HG03064 (cell line): ENCODE data around the gene PPP2R2C.

Source experiments
- ATAC-seq: cut with Tn5 transposase; IDR thresholded peaks from one replicate; pipeline ENCODE4 v1.9.1; 2021; ENCODE audit warnings: low read depth; ENCODE audit not compliant: unreplicated experiment

Gene PPP2R2C

DNA sequence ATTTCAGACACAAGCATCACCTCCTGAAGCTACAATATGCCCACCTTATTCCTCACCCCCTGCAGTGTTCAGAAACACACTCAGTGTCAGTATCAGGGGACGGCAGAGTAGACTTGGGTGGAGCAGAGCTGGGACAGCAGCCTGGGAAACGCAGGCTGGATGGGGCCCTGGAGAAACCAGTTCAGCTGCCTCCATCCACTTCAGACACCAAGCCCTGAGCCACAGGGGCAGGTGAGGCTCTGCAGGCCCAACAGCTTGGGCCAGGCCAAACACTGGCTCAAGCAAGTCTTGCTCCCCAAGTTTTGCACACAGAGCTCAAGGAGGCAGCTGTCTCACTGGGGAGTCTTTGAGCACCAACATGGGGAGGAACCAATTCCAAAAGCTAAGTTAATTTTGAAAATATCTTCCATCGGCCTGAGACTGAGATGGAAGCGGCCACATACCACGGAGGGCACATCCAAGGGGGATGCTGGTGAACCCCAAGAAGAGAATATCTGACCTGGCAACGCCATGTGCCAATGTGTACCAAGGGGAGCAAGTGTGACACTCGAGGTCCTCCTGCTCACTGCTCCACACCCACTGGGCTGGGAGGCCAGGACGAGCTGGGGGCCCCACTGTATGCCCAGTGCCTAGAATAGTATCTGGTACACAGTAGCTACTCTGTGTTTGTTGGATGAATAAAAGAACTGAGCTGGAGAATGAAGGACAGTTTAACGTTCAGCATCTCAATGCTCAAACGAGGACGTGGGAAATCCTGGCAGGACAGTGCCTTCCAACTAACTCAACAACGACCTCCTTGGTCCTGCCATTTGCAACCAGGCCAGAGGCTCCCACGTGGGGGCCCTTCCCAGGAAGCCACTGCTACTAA, 45.6 kb downstream of the PPP2R2C start:
- no peak for ATAC-seq

DNA sequence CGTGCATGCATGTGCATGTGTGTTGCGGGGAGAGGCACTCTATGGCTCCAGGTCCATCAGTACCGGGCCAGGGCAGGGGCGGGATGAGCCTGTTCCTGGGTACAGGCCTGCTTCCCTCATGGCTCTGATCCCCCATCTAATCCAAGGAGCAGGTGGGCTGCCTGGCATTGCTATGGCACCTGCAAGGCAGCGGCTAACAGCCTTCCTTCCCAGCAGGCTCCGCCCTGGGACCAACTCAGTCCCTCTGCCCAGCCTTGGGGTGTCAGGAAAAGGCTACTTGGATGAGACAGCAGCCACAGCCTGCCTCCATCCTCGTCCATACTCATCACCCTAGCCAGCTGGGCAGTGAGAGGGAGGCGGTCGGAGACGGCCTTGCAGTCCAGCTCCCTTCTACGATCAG, 46.5 kb downstream of the PPP2R2C start:
- no peak for ATAC-seq

DNA sequence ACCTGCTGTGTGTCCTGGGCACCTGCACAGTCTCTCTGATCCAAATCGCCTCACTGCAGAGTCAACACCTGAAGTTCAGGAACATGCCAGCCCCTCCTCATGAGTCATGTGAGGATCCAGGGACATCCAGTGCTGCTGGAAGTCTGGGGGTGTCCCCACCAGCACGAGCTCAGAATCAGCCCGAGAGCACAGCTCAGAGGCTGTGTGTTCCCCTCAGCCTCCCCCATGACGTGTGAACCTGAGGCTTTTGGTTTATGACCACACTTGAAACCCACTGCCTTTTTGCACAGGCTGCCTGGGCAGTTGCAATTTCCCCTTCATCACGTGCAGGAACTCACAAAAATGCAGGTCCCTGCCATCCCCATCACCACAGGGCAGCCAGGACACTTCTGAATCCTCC, 47.1 kb downstream of the PPP2R2C start:
- no peak for ATAC-seq

DNA sequence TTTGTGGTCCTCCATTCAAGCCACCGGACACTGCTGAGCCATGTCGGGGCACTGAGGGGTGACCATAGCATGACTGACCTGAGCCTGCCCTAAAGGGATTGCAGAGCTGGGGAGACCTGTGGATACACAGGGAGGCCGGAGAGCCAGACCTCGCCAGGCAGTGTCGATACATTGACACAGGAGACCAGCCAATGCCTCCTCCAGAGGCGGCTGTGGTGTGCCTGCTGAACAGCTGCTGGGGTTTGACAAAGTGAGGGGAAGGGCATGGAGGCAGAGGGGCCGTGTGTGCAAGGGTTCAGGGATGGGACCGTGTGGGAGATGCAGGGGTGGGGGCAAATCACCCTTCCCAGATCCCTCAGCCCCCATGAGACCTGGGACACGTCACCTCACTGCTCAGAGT, 48.0 kb downstream of the PPP2R2C start:
- ATAC-seq, result no peak

DNA sequence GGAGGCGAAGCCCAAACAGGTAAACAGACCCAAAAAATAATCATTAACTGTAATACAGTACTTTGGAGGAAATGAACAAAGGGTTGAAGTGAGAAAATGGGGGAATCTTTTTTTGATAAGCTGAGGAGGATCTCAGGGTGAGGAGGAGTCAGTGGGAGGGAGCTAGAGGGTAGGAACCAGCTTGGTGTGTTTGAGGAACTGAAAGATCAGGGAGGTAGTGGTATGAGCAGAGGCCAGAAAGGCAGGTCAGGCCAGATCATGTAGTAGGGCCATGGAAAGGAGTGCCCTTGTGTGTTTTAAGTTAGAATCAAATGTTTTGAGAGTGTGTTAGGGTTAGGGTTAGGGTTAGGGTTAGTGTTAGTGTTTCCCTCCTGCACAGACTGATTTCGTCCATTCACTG, 48.8 kb downstream of the PPP2R2C start:
- ATAC-seq, result peak; percentile 83

DNA sequence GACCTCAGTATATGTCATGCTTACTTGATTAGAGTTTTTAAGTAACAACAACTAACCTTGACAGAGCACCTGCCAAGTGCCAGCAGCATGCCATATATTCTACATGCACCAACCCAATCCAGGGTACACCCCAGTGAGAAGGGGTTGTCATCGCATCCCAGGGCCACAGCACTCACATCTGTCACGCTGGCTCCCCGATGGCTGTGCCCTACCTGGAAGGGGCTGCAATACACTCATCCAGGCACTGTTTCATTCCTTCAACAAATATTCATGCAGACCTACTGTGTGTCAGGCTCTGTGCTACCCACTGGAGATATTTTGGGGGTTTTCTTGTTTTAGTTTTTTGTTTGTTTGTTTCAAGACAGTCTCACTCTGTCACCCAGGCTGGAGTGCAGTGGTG, 49.5 kb downstream of the PPP2R2C start:
- ATAC-seq, result no peak

DNA sequence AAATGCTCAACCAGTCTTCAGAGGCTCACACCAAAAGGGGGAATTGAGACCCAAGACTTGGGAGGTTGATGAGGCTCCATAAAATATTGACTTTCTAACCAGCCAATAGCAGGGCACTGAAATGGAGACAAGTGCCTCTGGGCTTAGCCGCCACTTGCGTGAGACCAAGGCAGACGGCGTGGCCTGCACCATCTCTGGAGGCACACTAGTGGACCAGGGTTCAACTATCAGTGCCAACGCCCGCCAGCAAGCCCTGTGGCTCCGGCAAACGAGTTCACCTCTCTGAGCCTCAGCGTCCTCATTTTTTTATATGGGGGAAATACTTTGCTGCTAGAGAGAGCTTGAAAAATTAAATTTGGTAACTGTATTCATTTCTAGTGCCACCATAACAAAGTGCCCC, 50.3 kb downstream of the PPP2R2C start:
- ATAC-seq, result no peak

DNA sequence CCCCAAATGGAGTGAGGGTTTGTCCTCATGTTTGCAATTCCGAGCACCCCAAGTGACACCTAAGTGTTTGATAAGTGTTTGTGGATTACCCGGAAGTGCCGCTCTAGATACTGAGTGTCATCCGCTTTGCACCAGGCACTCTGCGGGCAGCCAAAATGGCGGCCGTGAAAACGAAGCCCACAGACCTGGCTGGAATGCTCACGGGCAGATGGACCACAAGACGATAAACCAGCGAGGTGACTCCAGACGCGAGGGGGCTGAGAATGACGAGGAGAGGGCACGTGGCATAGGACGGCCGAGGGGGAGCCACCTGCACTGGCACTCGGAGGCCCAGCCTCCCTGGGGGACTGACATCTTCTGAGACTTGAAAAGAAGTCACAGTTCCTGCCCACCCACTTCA, 51.0 kb downstream of the PPP2R2C start:
- ATAC-seq, result no peak

DNA sequence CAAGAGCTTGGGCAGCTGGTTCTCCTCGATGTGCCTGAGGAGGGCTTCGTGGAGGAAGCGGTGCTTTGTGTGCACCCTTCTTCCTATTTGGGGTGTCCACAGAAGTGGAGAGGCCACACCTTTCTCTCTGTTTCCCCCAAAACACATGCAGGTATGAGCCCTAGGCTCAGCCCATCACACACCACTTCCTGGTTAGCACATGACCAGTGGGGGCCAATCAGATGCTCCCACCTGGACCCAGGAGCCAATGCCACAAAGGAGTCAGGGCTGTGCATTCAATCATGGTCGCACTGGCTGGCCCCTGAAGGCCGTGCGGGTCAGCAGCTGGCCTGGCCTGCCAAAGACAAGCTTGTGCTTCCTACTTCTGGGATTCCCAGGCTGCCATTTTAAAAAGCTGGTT, 51.4 kb downstream of the PPP2R2C start:
- ATAC-seq, result no peak

DNA sequence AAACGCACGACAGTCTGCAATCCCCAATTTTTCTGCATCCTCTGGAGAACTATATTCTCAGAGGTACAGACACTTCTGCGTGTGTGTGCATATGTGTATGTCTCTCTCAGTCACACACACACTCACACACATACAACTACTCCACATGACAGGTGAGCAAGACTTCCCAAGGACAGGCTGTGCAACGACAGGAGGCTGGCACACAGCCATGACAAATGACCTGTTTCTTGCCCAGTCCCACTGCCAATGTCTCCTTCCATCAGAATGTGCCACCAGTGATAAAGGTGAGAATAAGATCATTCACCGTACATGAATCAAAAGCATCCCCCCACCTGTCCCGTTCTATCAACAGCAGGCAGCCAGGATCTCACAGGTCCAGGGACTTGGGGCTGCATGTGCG, 52.4 kb downstream of the PPP2R2C start:
- ATAC-seq, result no peak

DNA sequence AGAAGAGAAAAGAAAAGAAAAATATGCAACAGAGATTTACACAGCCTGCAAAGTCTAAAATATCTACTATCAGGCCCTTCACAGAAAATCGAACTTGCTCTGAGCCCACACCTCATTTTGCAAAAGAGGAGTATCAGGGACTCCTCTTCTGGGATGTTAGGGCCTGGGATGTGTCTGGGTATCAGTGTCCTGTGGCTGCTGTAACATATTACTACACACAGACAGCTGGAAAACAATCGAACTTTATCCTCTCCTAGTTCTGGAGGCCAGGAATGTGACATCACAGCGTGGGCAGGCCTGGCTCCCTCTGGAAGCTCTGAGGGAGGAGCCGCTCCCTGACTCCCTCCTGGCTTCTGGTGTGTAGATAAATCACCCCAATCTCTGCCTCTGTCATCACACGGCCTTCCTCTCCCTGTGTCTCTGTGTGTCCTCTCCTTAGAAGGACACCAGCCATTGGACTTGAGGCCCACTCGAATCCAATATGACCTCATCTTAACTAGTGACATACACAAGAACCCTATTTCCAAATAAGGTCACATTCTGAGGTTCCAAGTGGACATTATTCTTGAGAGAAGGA, 52.9 kb downstream of the PPP2R2C start:
- ATAC-seq, result no peak

DNA sequence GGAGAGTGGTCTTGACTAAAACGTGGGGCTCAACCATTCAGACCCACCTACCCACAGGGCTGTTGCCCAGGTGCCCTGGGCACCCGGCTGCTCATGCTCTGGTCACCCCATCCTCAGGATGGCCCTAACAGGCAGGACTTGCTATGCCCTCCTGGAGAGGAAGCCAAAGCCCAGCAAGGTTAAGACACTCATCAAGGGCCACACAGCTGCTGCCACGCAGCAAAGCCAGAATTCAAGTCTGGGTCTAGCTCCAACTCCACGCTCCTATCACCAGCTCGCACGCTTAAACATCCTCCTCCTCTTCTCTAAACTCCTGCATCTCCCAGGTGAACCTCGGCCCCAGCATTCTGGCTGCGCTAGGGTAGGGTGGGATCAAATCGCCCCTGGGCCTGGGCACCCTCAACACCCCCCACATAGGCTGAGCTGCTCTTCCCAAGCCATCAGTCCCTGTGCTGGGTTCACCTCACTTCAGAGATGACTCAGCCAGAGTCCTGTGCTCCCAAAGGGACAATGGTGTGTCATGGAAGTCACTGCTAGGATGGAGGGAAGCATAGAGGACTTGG, 54.1 kb downstream of the PPP2R2C start:
- no peak for ATAC-seq

DNA sequence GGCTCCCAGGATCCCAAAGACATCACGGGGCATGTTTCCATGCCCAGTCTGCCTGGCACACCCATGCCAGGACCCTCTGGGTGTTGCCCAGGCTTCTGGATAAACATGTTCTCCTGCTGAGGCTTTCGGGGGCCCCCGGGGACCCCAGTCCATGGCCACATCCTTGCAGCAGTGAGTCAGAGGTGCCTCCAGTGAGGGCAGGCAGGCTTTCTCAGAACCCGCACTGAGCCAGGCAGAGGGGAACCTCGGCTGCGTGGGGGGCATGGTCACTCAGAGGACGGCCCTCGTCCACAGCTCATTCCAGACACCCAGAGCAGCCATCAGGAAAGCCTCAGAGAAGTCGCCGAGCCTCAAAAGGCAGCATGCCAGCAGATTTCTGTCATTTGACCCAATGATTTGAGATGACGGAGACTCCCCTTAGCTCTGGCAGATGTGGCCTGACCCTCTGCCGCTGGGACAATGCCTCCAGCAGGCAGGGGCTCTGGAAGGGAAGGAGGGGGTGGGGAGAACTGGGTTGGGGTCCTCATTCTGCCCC, 54.8 kb downstream of the PPP2R2C start:
- no peak for ATAC-seq

DNA sequence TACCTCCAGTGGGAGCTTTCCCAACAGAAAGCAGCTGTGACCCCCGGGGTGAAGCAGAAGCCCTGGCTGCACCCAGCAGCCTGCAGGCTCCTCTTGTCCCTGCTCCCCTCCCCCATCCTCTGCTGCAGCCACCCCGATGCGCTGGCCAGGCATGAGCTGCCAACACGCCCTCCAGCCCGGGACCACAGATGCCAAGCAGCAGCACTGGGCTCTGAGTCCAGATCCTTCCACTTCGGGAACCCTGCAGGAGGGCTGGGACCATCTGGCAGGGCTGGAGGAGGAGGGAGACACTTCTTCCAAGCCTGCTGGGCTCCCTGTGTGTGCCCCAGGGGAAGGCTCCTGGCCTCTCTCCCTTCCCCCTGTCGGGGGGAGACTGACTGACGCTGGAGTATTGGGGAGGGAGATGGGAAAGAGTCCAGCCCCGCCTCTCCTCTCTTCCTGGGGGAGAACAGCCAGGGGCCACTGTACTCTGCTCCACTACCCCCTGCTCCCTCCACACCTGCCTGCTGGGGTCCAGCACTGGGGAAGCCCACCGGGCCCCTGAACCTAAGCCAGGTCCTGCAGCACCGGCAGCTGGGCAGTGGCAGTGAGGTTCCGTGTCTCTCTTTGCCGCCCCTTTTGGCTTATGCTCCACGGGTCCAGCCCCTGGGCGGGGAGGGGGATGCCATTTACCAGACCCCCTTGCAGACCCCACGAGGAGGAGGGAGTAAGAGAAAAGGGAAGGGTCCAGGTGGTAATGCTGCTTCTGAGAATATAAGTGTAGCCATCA, 55.7 kb downstream of the PPP2R2C start:
- no peak for ATAC-seq

DNA sequence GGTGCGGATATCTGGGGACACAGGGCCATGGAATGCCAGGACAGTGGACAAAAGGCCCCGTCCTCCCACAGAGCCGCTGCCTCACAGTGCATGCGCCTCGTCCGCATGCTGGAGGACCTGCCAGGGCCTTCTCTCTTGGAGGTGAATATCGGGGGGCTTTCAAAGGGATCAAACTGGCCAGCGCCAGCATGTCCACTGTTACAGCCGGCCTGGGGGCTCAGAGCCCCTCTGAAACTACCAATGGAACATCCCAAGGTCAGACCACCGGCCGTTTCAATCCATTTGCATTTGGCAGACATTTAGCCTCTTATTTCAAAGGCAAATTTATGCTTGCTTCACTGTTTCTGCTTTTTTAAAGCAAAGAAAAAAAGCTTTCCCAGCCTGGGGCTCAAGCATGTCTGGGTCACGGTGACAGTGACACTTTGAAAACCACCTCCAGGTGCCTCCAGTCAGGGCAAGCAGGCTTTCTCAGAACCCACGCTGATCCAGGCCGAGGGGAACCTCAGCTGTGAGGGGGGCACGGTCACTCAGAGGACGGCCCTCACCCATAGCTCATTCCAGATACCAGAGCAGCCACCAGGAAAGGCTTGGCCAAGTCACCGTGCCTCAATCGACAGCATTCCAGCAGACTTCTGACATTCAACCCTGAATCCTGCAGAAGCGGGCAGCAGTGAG, 57.2 kb downstream of the PPP2R2C start:
- no peak for ATAC-seq

DNA sequence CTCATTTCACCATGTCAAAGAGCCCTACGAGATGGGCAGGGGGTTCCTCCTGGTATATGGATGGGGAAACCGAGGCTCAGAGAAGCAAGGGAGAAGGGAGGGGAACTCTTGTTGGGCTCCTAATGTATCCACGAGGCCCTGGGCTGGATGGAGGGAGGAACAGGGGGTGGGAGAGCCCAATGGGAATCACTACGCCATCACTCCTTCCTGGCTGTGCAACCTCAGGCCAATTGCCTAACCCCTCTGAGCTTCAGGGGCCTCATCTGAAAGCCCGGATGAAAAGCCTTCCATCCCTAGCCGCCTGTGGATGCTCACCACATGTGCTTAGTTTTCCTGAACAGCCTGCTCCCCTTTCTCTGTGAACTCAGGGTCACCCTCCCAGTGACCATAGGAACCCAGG, 57.8 kb downstream of the PPP2R2C start:
- ATAC-seq, result no peak

DNA sequence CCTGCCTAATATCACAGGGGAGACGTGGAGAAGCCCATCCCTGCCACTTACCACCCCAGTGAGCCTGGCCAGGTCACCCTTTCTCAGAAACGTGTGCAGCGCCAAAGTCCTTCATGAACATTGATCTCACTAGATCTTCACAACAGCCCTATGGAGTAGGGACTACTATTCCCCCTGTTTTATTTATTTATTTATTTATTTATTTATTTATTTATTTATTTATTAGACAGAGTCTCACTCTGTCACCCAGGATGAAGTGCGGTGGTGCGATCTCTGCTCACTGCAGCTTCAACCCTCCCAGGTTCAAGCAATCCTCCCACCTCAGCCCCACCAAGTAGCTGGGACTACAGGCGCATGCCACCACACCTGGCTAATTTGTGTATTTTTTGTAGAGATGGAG, 61.8 kb downstream of the PPP2R2C start:
- ATAC-seq, result no peak

DNA sequence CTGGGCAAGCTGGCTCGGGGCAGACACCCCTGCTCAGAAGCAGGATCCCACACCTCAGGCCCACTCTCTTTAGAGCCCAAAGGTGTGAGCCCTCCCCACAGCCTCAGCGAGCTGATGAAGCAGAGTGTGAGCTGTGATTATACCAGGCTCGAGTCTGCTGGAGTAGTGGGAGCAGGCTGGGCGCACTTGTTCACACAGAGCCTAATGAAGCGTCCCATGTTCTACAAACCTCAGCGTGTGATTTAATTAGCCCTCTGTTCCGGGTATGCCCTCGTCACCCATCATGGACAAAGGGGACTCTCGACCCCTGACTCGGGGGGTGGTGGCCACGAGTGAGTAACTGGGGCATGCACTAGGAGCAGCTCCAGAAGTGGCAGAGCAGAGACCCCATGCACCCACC, 62.3 kb downstream of the PPP2R2C start:
- no peak for ATAC-seq

DNA sequence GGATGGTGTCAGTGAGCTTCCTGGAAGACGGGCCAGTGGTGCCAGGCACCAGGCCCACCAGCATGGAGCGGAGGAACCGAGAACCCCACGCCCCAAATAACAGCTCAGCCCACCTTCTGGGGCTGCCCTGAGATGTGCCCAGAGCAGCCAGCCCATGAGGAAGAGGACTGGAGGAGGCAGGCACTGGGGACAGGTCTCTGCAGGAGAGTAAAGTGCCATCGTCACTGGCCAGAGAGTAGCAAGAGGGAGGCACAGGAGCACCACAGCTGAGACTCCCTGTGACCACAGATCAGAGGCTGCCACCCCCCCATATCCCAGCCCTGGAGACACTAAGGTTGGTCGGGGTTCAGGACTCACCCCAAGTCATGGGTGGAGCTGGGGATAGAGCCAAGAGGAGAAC, 63.0 kb downstream of the PPP2R2C start:
- no peak for ATAC-seq

DNA sequence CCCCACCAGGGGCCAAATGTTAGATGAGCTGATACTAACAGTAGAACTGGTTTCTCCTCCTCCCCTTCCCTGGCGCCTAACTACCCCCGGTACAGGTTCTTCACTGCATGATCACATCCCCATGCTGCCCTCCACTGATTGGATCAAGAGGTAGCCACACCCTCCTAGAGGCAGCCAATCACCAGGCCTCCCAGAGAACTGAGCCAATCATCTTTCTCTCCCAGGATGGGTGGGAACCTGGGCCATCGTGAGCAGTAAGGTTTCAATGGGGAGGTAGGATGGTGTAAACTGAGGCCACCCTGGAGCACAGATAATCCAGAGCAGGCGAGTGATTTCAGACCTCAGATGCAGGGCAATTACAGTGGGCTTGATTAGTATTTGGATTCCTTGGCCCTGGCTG, 64.2 kb downstream of the PPP2R2C start:
- ATAC-seq, result no peak

DNA sequence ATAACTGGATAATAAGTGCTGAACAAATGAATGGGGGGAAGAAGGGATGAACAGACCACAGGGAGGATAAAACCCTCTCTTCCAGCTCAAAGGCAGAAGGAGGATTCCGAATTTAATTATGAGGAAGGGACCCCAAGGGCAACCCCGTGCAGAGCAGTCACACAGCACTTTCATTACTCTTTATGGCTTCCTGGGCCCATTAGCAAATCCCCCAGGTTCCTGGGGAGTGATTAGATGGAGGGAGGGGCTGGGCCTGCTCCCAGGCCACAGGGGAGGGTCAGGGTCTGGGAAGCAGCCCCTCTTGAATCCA, 67.1 kb downstream of the PPP2R2C start:
- ATAC-seq, result no peak
